Common myeloid progenitor, CD34-positive (primary cell): ENCODE measurements around the gene CDH13.
A peak's percentile ranks its signal among the peaks of the same experiment; 100 is the strongest.

Experiments
- CTCF ChIA-PET: fragments of 350-600 bp; sonication (Branson Sonifier 250); formaldehyde crosslinking; loops from one replicate; lab custom pipeline; 2021; ENCODE audit warnings: antibody characterized with exemption; lab: Charles Lee
- POLR2A ChIA-PET: fragments of 350-600 bp; sonication (Branson Sonifier 250); formaldehyde crosslinking; loops from one replicate; lab custom pipeline; 2021; ENCODE audit warnings: antibody characterized with exemption; lab: Charles Lee
- DNase-seq, 3 donors: peaks; one replicate each; pipeline versions ENCODE4 v3.0.0 to v3.0.0-alpha.2; 2013
- H3K27ac ChIP-seq, 2 experiments: 1 replicate in 1 of 2; 2 replicates in 1 of 2; pipeline ENCODE4 v1.7.0; 2013; ENCODE audit warnings: inconsistent platforms in 2 of 2, low read length in 2 of 2, mild to moderate bottlenecking in 2 of 2, low read depth in 1 of 2, moderate library complexity in 1 of 2; ENCODE audit not compliant: severe bottlenecking in 2 of 2, insufficient read depth in 1 of 2, poor library complexity in 1 of 2
- H3K27me3 ChIP-seq, 5 experiments: replicated peaks in 2 of 5; 1 replicate in 3 of 5; 2 replicates in 2 of 5; pipeline versions ENCODE4 v1.6.1 to v1.7.0; 2013; ENCODE audit warnings: low read length in 4 of 5, mild to moderate bottlenecking in 2 of 5, moderate library complexity in 2 of 5, inconsistent platforms in 1 of 5; ENCODE audit not compliant: insufficient read depth in 5 of 5, control insufficient read depth in 4 of 5
- H3K36me3 ChIP-seq, 4 experiments: 1 replicate in 2 of 4; 2 replicates in 2 of 4; pipeline versions ENCODE4 v1.6.1 to v1.7.0; 2013; ENCODE audit warnings: low read length in 3 of 4, control low read depth in 1 of 4, mild to moderate bottlenecking in 1 of 4; ENCODE audit not compliant: control insufficient read depth in 4 of 4, insufficient read depth in 4 of 4
- H3K4me1 ChIP-seq, 4 experiments: 1 replicate in 3 of 4; 2 replicates in 1 of 4; pipeline versions ENCODE4 v1.6.1 to v1.7.1; 2013; ENCODE audit warnings: low read length in 3 of 4, mild to moderate bottlenecking in 3 of 4, control low read depth in 1 of 4, inconsistent platforms in 1 of 4, moderate library complexity in 1 of 4; ENCODE audit not compliant: control insufficient read depth in 4 of 4, insufficient read depth in 4 of 4; ENCODE audit errors: control extremely low read depth in 1 of 4
- H3K4me3 ChIP-seq, 7 experiments: 1 replicate in 4 of 7; 2 replicates in 3 of 7; pipeline versions ENCODE4 v1.5.1 to v1.7.0; 2013; ENCODE audit warnings: mild to moderate bottlenecking in 7 of 7, low read length in 6 of 7, moderate library complexity in 6 of 7, inconsistent platforms in 2 of 7, low read depth in 2 of 7, control low read depth in 1 of 7; ENCODE audit not compliant: insufficient read depth in 4 of 7, control insufficient read depth in 1 of 7; ENCODE audit errors: extremely low read depth in 1 of 7
- H3K9me3 ChIP-seq, 5 experiments: 1 replicate in 4 of 5; 2 replicates in 1 of 5; pipeline versions ENCODE4 v1.6.1 to v1.7.1; 2013; ENCODE audit warnings: low read length in 4 of 5, mild to moderate bottlenecking in 2 of 5, inconsistent platforms in 1 of 5, low read depth in 1 of 5, moderate library complexity in 1 of 5; ENCODE audit not compliant: control insufficient read depth in 4 of 5, insufficient read depth in 2 of 5; ENCODE audit errors: control extremely low read depth in 1 of 5
- WGBS: methylation state at CpG from one replicate; pipeline ENCODE4 v1.1.5; 2013; ENCODE audit not compliant: insufficient coverage; 5-methylcytosine and 5-hydroxymethylcytosine counted together

The CDH13 gene

DNA sequence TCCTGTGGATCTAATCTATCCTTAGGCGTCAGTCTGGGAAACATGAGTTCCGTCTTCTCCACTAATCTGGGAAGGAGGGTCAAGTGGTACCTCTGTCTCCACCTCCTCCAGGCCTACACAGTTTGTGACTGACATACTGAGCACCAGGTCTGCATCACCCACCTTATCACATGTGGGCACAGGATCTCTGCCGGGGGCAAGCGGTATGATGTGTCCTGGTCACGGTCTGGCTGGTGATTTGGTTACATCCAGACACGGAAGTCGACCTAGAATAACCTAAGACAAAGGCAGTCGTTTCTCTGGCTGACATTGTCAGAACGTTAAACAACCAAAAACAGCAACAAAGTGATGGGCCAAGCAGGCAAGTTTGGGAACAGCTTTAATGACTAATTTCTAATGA is 1098.5 kb downstream of the CDH13 start:
- CTCF ChIA-PET = interaction anchor here (0.9 kb wide), 1 partner anchor 15 kb away, joined by 3 read pairs; no protein-coding TSS in a partner anchor
- WGBS = 83% methylated on average over 9 of the region's 9 CpGs
- H3K27me3 ChIP-seq = no peaks in the 10 kb centered on the region
- no peak for DNase-seq
- no peak overlapping the region for H3K27ac ChIP-seq
- POLR2A ChIA-PET = no interaction called here
- H3K36me3 ChIP-seq = no peaks in the 10 kb centered on the region
- peaks cover 0 to 30% (median 20%) of the 10 kb centered on the region in 4 experiments for H3K4me1 ChIP-seq
- H3K4me3 ChIP-seq = no peak overlapping the region
- peaks cover 0 to 5% (median 4%) of the 10 kb centered on the region in 5 experiments for H3K9me3 ChIP-seq

DNA sequence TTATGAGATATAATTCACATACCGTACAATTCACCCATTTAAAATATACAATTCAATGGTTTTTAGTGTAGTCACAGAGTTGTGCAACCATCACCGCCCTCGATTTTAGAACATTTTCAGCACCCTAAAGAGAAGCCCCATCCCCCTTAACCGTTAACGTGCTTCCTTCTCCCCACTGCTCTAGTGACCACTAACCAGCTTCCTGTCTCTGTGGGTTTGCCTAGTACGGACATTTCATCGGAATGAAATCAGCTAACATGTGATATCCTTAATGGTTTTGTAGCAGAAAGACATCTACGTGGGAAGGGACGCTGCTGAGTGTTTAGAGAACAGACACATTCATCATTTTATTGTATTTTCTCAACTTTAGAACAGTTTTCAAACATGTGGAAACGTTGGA is 1100.2 kb downstream of the CDH13 start:
- H3K4me3 ChIP-seq = peak overlapping the region in 4 of 7 experiments; percentile 13 to 36 (median 23)
- ChIA-PET POLR2A (no interaction called here), CTCF (no interaction called here)
- DNase-seq = peak; percentile 42 to 91 (median 85)
- no peaks in the 10 kb centered on the region for H3K36me3 ChIP-seq
- H3K27me3 ChIP-seq = no peaks in the 10 kb centered on the region
- peaks cover 0 to 30% (median 20%) of the 10 kb centered on the region in 4 experiments for H3K4me1 ChIP-seq
- no peak overlapping the region for H3K27ac ChIP-seq
- peaks cover 0 to 8% (median 4%) of the 10 kb centered on the region in 5 experiments for H3K9me3 ChIP-seq
- 5% methylated on average over 5 of the region's 10 CpGs for WGBS

DNA sequence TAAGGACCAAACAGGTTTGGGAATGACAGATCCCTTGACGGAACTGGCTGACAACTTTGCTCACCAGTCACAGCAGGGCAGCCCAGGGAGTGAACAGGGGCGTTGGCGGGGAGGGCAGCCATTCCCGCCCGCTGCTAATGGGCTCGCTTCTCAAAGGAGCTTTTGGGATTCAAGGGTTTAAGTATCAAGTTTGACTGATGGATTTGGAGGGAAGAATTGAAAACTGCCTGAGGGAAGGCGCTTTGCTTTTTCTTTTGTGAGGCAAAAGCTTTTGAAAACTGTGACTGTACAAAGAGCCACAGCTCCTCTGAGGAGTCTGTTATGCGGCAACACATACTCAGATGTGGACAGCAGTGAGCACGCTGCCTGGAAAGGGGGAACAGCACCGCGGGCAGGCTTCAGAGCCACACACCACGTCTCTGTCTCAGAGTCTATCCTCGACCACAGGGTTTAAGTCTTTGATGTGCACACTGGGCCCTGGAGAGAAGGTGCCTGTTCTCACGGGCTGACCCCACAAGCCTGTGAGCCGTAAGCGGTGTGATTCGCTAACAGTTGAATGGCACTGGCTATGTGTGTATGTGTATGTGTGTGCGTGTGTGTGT is 1101.1 kb downstream of the CDH13 start:
- peaks cover 0 to 8% (median 4%) of the 10 kb centered on the region in 5 experiments for H3K9me3 ChIP-seq
- H3K4me3 ChIP-seq = peak overlapping the region in 2 of 7 experiments; percentile 26 to 39
- H3K36me3 ChIP-seq = no peaks in the 10 kb centered on the region
- WGBS = 96% methylated on average over 9 of the region's 18 CpGs
- peak overlapping the region in 1 of 2 experiments; percentile 13 for H3K27ac ChIP-seq
- H3K27me3 ChIP-seq = no peaks in the 10 kb centered on the region
- DNase-seq = peak in 1 of 3 donors; percentile 4
- CTCF ChIA-PET = interaction anchor here (0.7 kb wide), 1 partner anchor 26 kb away, joined by 4 read pairs; no protein-coding TSS in a partner anchor
- POLR2A ChIA-PET = no interaction called here
- H3K4me1 ChIP-seq = peaks cover 0 to 30% (median 20%) of the 10 kb centered on the region in 4 experiments

DNA sequence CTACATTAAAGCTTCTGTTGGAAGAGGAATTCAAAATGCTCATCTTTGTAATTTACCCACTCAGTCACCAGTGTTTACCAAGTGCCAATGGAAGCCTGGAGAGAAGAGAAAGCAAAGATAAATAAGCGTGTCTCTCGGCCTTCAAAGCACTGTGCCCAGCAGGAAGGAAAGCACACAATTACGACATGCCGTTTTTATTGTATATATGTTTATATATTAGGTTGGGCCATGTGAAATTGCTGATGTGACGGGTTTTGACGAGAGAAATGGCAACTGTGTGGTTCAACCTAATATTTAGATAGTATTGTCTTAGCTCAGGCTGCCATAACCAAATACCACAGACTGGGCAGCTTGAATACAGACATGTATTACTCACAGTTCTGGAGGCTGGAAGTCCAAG is 1101.7 kb downstream of the CDH13 start:
- Histone ChIP-seq H3K27ac (no peak overlapping the region), H3K27me3 (no peaks in the 10 kb centered on the region), H3K9me3 (peaks cover 0 to 9% (median 7%) of the 10 kb centered on the region in 5 experiments), H3K36me3 (no peaks in the 10 kb centered on the region), H3K4me1 (peaks cover 0 to 30% (median 20%) of the 10 kb centered on the region in 4 experiments), H3K4me3 (no peak overlapping the region)
- CTCF ChIA-PET = interaction anchor here (0.7 kb wide), 1 partner anchor 25 kb away, joined by 4 read pairs; no protein-coding TSS in a partner anchor
- POLR2A ChIA-PET = no interaction called here
- DNase-seq = no peak
- 95% methylated on average over 4 of the region's 6 CpGs for WGBS

DNA sequence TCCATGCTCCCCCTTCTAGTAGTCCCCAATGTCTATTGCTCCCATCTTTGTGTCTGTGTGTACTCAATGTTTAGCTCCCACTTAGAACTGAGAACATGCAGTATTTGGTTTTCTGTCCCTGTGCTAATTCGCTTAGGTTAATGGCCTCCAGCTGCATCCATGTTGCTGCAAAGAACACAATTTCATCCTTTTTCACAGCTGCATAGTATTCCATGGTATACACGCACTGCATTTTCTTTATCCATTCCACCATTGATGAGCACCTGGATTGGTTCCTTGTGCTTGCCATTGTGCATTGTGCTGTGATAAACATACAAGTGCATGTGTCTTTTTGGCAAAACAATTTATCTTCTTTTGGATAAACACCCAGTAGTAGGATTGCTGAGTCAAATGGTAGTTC is 1104.0 kb downstream of the CDH13 start:
- WGBS = 0% methylated on average over 2 of the region's 2 CpGs
- no peak for DNase-seq
- CTCF ChIA-PET = no interaction called here
- peaks cover 1 to 20% (median 15%) of the 10 kb centered on the region in 5 experiments for H3K9me3 ChIP-seq
- H3K36me3 ChIP-seq = no peaks in the 10 kb centered on the region
- H3K27ac ChIP-seq = no peak overlapping the region
- H3K27me3 ChIP-seq = no peaks in the 10 kb centered on the region
- H3K4me3 ChIP-seq = no peak overlapping the region
- POLR2A ChIA-PET = no interaction called here
- peaks cover 0 to 26% (median 19%) of the 10 kb centered on the region in 4 experiments for H3K4me1 ChIP-seq

DNA sequence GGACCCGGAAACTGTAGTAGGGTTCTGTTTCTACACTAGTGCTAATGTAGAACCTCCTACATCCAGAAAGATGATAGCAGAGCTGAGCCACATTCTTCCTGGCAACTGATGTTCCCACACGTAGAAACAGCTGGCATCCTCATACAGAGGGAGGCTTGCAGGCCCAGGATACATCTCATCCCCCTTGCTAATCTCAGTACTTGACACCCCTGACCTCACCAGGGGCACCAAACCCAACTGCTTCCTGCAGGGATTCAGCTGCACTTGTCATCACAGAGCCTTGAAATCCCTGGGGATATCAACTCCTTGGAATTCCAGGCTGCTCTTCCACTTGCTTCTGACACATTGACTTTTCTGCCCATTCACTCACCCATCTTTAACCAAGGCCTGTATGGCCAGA is 1105.8 kb downstream of the CDH13 start:
- DNase-seq = no peak
- Histone ChIP-seq H3K27ac (no peak overlapping the region), H3K9me3 (peaks cover 3 to 21% (median 16%) of the 10 kb centered on the region in 5 experiments), H3K4me1 (peaks cover 0 to 10% (median 7%) of the 10 kb centered on the region in 4 experiments), H3K4me3 (no peak overlapping the region), H3K36me3 (no peaks in the 10 kb centered on the region), H3K27me3 (no peaks in the 10 kb centered on the region)
- WGBS = 100% methylated on average over 2 of the region's 2 CpGs
- ChIA-PET POLR2A (no interaction called here), CTCF (no interaction called here)

- H3K4me3 ChIP-seq = no peak overlapping the region
- peaks cover 3 to 21% (median 13%) of the 10 kb centered on the region in 5 experiments for H3K9me3 ChIP-seq
- ChIA-PET POLR2A (no interaction called here), CTCF (no interaction called here)
- H3K4me1 ChIP-seq = peaks cover 0 to 2% (median 0%) of the 10 kb centered on the region in 4 experiments
- no peaks in the 10 kb centered on the region for H3K27me3 ChIP-seq
- no peaks in the 10 kb centered on the region for H3K36me3 ChIP-seq
- WGBS = 97% methylated on average over 7 of the region's 9 CpGs
- no peak overlapping the region for H3K27ac ChIP-seq
- DNase-seq = no peak
These were observed 1106.5 kb downstream of the CDH13 start for GRCh38 chr16:83733301-83733700.
